CD4-positive, alpha-beta T cell treated with Interleukin-21 for 1 hour (primary cell): ENCODE results near the gene UBE2E2.

Experiments used
- DNase-seq: peaks from one replicate; pipeline ENCODE4 v3.0.0-alpha.2; 2020

The UBE2E2 gene

DNA sequence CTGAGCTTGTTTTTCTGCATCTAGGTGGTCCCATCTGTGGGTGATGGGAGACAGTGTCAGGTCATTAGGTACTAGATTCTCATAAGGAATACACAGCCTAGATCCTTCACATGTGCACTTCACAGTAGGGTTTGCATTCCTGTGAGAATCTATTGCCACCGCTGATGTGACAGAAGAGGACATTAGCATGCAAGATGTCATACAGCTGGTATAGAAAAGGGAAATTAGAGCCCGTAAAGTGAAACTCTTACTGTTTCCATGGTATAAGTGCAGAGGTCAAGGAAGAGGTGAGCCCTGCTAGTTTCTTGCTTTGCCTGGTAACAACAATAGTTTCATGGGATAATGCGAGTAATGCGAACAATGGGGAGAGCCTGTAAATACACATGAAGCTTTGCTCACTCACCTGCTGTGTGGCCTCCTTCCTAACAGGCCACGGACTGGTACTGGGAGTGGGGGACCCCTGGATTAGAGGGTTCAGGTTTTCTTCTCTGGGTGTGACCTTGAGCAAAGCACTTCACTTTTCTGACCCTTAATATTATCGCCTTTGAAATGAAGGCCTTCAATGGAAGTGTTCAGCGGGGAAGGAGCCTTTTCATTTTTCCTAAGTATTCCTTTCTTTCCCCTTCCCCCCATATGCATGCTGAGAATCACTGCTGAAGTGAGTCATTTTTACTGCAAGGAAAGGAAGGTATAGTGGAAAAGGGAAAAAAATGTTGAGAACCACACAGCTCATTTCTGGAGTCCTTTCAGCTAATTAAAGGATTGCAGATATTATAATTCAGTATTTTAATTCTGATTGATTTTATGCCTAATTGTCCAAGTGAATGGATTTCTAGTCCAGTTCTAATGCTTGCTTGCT is 286.4 kb downstream of the UBE2E2 start:
- DNase-seq, result no peak

- DNase-seq, result no peak
Observed at GRCh38 chr3:23490459-23490858, 287.3 kb downstream of the UBE2E2 start.

DNA sequence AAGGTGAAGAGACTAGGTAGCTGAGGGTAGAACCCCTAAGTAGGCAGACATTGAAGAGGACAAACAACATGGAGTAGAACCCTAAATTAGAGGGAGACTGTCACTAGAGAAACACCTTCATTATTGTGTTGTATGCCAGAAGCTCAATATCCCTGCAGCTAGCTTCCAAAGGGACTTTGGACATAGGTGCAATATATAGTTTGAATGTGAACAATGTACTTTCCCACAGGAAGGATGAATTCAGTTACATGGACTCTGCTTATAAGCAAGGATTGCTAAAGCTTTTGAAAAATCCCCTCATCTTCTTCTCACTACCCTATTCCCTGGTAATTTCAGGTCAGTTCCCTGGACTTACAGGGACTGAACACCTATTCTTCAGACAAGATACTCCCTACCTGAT is 288.9 kb downstream of the UBE2E2 start:
- no peak for DNase-seq

GRCh38 chr3:23493889-23494288 is 290.8 kb downstream of the UBE2E2 start:
- no peak for DNase-seq

- no peak for DNase-seq
Observed at GRCh38 chr3:23494967-23495366, 291.8 kb downstream of the UBE2E2 start.

DNA sequence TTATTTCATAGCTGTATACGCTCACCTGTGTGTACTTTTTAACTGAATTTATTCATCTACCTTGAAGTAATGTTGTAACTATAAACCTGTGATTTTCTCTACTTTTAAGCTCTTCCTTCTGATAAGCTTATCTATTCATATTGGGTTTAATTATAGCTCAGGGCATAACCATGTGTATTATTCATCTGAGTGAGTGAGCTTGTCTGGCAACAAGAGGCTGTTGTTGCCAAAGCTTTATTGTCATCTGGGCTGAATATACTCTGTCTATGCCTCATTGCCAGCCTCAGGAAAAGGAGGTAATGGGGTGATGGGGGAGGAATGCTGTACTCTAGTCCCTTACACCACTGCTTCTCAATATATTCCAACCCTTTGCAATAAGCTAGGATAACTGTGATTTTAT is 292.4 kb downstream of the UBE2E2 start:
- DNase-seq, result no peak

DNA sequence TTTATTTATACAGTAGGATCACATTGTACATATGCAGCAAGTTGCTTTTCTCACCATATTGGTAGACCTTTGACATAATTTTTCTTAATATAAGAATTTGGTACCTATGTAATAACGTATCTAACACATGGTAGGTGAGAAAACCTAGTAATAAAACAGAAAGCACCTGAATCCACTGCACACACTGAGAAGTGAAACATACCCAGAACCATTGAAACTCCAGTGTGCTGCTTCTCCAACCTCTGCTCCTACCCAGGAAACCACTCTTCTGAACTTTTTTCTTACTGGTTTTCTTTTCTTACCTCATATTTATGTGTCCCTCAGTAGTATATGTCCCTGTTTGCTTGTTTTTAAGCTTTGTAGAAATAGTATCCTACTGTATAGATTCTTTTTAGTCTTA is 293.0 kb downstream of the UBE2E2 start:
- DNase-seq, result no peak

- no peak for DNase-seq
Observed at GRCh38 chr3:23497156-23497555, 294.0 kb downstream of the UBE2E2 start.

GRCh38 chr3:23501201-23501802 is 298.2 kb downstream of the UBE2E2 start:
- no peak for DNase-seq

GRCh38 chr3:23508464-23508863 is 305.3 kb downstream of the UBE2E2 start:
- DNase-seq, result no peak

GRCh38 chr3:23518441-23518840 is 315.3 kb downstream of the UBE2E2 start:
- no peak for DNase-seq

GRCh38 chr3:23519314-23520208 is 316.4 kb downstream of the UBE2E2 start:
- DNase-seq, result no peak

DNA sequence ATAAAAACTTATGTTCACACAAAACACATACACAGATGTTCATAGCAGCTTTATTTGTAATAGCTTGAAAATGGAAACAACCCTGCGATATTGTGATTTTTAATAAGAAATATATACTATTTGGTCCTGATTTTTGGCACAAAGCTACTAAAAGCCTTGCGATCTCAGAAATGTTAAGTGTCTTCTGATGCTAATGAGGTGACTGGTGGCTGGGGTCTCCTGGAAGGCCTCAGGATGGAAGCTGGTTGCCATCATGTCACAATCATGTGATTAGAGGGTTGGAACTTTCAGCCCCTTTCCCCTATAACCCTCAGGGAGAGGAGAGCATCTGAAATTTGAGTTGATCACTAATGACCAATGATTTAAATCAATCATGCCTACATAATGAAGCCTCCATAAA is 324.2 kb downstream of the UBE2E2 start:
- no peak for DNase-seq

DNA sequence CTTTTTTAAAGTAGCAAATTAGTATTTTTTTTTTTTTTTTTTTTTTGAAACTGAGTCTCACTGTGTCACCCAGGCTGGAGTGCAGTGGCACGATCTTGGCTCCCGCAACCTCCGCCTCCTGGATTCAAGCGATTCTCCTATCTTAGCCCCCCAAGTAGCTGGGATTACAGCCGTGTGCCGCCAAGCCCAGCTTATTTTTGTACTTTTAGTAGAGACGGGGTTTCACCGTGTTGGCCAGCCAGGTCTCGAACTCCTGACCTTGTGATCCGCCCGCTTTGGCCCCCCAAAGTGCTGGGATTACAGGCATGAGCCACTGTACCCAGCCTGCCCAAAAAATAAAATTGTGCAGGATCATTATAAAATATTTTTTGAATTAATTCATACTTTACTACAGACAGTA is 330.5 kb downstream of the UBE2E2 start:
- DNase-seq, result no peak

- DNase-seq, result no peak
Observed at GRCh38 chr3:23533996-23534395, 330.9 kb downstream of the UBE2E2 start.

DNA sequence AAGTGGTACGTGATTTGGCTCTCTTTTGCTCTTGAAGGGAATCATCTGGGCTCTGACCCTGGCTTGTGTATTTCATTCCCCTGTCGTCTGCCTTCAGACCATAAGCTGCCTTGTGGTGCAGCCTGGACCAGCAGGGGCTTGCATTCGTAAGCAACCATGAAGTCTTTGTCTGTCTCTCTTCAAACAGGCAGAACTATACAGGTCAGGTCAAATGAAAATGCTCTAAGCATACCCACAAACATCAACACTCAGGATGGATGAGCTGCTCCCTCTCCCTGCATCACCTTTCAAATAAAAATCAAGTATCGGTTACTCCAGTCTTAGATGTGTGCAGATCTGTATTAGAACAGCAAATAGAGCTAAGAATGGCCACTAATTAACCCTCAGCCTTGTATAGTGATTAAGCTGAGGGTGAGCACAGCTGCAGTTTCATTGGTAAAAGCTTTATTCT is 334.0 kb downstream of the UBE2E2 start:
- DNase-seq, result no peak

DNA sequence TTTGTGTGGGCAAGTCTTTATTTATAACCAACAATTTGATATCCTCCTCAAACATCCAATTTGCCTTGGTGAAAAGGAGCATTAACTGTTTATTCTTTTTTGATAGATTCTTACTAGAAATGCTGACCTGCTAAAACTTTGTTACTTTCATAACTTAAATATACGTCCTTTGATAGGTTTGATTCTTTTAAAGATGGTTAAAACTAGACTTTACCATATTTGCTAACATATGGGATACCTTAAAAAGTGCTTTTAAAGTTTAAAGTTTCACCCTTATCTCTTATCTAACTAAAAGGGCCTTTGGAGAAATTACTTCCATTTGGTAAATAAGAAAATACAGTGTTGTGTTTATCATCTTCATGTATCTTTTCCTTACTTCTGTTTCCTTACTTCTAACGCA is 336.1 kb downstream of the UBE2E2 start:
- no peak for DNase-seq

GRCh38 chr3:23540600-23540999 is 337.5 kb downstream of the UBE2E2 start:
- no peak for DNase-seq

GRCh38 chr3:23542079-23542478 is 339.0 kb downstream of the UBE2E2 start:
- DNase-seq, result no peak

- DNase-seq, result no peak
Observed at GRCh38 chr3:23546181-23546580, 343.1 kb downstream of the UBE2E2 start.

- DNase-seq, result no peak
Observed at GRCh38 chr3:23547905-23548650, 345.0 kb downstream of the UBE2E2 start.

DNA sequence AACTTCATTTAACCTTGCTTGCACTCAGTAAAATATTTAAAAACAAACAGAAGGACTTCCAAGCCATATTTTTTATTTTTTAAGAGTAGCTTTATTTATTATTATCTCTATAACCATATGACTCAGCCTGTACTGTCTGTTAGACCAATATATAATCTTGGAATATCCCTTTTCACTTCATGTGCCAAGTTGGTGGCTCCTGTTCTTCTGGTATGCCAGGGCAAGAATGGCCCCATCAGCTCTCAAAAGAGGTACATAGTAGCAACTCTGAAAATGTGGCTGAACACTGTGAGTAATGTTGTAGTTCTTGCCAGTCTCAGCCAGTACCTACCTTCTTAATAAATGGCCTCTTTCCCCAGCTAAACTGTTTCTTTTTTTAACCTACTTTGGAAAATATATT is 345.6 kb downstream of the UBE2E2 start:
- no peak for DNase-seq
